HG03439 (cell line): ENCODE results near the gene GID8.

ENCODE experiments used
- ATAC-seq: cut with Tn5 transposase; IDR thresholded peaks from one replicate; pipeline ENCODE4 v1.9.1; 2021; ENCODE audit warnings: mild to moderate bottlenecking, moderate library complexity; ENCODE audit not compliant: unreplicated experiment

Gene GID8

DNA sequence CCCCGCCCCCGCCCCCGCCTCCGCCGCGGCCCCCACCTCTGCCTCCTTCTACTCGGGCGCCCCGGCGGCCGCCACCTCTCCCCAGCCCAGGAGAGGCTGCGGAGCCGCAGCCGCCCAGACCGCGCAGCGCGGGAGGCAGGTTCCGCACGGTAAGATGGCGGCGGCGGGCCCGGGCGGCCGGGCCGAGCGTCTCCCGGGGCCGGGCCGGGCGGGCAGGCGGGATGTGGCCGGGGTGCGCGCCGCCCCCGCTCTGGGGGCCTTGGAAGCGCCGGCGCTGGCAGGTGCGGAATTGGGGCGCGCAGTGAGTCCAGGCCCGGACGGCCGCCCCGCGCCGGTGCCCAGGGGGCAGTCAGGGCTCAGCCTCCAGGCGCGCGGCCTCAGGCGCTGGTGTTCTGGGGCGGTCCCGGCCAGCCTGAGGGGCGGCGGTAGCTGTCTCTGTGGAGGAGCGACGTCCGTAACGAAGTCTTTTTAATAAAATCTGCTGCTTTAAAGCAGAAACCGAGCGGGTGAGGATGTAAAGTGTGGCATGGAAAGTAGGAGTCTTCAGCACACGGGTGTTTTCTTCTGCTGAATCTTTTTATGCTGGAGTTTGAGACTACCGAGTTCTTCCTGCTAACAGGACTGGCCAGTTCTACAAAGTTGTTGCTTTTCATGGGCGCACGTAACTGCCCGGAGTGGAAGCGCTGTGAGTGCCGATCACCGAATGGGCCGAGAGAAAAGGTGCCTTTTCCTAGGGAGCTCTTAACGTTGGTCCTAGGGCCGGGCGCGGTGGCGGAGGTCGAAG lies at the start of gene GID8:
Gene GID8, plus strand, starts transcription at position 43 of the 784 bp plus-strand sequence. CDS start 3,356 bp downstream, outside the sequence.
- peak; percentile 39 for ATAC-seq

DNA sequence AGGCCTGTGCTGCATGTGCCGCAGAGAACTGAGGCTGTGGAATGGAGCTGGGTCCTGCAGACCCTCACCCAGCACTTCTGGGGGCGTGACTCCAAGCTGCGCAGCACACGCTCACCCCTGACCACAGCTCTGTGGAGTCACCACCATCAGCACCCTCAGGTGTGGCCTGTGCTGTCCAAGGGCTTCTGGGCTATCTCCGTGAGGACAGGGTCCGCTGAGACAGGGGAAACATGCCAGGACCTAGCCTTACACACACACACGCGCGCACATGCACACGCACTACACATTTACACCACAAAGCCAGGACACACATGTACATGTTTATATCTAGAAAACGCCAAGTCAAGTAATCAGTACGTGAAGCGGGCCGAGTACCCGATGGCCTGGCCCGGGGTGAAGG lies 49.5 kb upstream of the GID8 start:
- no peak for ATAC-seq

GRCh38 chr20:62888910-62889309 lies 49.0 kb upstream of the GID8 start:
- no peak for ATAC-seq

- ATAC-seq: no peak
Observed at GRCh38 chr20:62889411-62889810, 48.5 kb upstream of the GID8 start.

- no peak for ATAC-seq
Observed at GRCh38 chr20:62889871-62890270, 48.1 kb upstream of the GID8 start.

DNA sequence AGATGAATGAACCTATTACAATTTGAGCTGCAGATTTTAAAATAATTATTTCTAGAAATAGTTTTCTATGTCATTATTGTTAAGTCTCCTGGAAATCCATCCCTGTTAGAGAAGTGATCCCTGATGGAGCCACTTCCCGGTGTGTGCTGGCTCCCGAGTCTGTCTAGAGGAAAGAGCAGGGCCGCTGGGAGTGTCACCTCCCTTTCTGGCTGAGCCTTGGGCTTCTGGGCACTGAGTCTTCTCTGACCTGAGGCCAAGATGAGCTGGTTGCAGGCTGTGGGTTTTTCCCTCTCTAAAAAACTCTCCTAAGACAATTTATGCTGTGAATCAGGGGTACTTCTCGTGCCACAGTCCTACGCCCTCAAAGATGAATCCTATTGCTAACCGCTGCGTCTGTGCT lies 47.5 kb upstream of the GID8 start:
- ATAC-seq: no peak

- no peak for ATAC-seq
Observed at GRCh38 chr20:62891111-62891510, 46.8 kb upstream of the GID8 start.

GRCh38 chr20:62892348-62893304 lies 45.3 kb upstream of the GID8 start:
- ATAC-seq: no peak

DNA sequence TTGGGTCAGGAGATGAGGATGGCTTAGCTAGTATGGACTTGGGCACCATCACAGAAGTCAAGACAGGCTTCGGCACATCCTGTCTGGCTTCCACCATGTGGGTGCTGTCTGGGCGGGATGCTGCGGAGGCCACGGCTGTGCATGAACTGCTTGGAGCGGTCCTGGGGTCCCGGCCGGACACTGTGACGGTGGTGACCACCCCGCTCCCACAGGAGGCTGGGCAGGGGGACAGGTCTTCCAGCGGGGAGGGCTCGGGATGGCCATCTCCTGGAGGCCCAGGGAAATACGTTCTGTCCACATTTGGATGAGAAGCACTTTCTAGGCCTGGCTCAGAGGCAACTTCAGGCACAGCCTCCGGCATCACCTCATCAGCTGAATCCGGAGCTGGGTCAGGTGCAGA lies 44.2 kb upstream of the GID8 start:
- ATAC-seq: no peak

GRCh38 chr20:62894261-62894660 lies 43.7 kb upstream of the GID8 start:
- no peak for ATAC-seq

DNA sequence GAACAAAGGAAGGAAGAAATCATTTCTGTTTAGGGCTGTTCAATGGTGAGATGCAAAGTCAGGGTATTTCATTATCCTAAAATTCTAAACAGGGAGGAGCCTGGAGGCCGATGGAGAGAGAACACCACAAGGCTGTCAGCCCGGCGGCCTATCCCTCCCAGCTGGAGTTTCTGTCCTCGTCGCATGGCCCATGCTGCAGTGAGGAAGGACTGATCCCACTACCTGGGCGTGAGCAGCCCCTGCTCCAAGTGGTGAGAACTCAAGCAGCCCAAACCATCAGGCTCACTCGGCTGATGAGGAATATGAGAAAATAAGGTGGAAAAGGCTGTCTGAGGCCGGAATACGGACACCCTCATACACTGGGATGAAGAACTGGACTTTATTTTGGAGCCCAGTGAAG lies 42.4 kb upstream of the GID8 start:
- no peak for ATAC-seq

GRCh38 chr20:62896526-62896925 lies 41.4 kb upstream of the GID8 start:
- no peak for ATAC-seq

DNA sequence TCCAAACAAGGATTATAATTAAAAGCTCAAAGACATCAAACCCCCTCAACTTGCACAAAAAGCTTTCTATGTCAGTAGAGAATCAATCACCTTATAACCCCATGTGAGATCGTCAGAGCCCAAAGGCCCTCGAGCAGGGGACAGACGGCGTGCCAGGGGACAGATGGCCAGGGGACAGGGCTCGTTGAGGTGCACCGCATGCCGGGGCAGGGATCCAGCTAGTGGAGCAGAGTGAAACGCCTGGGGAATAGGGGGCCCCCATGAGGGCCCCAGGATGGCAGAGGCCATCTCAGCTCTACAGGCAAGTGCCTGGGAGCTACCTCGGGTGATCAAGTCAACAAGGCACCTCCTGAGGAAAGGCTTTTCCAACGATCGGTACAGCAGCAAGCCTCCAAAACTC lies 40.3 kb upstream of the GID8 start:
- ATAC-seq: no peak

DNA sequence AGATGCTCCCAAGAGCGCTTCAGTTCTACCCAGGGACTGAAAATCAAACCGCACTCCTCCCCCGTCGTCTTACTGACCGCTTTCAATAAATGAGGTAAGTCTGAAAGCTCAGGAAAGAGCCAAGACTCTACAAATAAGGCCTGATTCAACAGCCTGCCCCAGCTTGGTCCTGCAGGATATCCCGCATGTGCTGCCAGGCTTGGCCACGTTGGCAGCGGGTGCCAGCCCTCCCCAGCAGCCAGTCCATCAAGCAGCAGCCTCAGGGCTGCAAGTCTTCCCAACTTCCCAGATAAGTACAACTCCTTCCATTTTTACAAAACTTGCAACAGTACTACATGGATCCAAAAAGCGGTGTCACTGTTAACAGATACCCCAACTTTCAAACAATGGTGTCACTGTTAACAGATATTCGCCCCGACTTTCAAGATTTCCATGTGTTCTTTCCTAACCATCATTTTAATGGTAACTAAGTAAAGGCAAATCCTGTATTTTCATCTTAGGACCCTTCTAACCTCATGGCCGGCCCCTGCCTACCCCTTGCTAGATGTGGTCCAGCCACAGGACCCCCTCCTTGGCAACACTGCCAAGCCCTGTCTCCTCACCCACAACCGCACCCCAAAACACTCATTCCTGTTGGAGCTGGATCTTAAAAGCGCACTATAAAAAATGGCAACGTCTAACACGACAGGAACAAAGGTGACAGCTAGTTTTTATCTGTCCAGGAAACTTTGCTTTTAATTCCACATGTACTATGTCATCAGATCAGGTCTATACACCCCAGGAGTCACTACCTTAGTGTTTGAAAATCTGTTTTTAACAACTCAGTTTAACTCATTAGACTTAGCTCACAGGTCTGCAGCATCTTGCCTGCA lies 39.6 kb upstream of the GID8 start:
- no peak for ATAC-seq

DNA sequence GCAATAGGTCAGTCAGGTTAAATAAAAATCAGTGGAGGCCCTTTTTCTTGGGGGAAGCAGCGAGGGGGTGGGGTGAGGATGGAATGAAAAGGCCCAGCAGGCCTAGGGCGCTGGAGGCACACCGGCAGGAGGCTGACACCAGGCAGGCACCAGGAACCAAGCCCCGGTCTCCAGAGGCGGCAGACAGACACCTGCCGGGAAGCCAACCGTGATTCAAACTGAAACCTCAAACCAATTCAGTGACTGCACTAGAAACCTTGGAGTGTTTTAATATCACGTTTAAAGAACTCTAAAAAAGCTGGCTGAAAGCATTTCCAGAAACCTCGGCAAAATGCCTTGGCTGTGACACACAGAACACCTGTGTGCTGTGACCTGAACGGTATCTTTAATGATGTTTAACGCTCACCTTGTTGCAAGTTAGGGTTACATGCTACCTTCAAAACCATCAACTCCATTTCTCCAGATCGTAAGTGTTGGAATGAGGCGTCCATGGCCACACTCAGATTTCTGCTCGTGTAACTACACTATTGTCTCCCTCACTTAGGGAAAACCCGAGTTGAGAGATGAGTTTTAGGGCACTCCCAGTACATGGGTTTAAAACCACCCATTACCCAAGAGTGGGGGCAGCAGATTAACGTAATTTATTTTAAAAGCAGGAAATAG lies 38.8 kb upstream of the GID8 start:
- ATAC-seq: no peak

GRCh38 chr20:62899633-62900051 lies 38.3 kb upstream of the GID8 start:
- no peak for ATAC-seq

DNA sequence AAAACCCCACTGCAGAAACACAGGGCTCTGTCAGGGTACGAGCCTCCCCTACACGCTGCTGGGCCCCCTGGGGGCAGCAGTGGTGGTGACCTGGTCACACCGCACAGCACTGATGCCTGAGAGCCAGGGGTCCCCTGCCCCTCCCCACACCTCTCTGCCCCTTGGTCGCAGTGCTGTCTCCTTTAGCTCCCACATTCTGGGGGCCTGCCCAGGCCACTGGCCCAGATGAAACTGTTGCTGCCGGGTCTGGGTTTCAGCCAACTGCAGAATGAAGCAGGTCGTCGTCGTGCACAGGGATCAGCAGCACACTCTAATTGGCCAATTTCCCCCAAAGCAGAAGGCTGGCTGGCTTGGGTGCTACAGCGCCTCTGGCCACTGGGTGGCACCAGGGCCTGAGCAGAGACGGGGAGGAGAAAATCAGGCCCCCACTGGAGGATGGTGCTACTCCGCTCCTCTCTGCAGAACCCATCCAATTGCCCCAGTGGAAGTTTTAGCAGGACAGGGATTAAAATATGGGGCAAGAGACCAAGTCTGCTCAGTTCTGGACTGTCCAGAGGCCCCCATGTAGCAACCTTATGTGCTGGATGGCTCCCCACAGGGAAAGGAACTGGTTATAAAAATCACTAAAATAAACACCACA lies 37.8 kb upstream of the GID8 start:
- peak; percentile 83 for ATAC-seq

DNA sequence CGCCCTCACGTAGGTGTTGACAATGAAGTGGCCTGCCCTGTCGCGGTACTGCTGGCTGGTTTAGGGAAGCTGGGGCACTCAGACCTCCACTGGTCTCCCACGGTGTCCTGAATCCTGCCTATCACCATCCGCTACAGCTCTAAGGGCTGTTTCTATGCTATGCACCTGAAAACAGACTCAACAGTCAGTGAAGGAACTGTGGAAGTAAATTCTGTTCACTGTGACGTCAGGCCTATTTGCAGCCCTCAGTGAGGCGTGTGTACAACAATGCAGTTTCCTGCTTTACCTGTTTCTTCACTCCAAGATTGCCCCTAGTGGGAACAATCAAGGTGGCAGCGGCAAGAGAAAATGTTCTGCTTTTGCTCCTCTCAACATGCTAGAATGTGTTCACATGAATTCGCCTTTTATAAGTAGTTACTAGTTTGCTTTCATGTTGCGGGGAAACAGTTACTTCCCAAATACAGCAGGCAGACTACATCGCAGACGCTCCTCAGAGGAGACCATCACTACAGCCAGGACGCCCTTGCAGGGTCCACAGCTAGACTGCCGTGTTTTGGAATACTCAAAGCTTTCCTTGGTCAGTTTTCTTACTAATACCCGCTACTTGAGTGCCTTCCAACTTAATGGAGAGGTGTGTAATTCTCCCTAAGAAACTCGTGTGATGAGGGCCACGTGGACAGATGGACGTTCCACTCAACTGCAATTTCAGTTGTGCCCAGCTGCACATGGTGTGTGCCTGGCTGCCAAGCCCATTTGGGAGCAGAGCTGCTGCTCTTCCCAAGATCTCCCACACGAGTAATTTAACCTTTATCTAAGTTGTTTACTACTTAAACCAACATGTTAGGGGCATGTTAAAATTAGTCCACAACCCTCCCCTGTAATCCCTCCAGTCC lies 37.0 kb upstream of the GID8 start:
- no peak for ATAC-seq

DNA sequence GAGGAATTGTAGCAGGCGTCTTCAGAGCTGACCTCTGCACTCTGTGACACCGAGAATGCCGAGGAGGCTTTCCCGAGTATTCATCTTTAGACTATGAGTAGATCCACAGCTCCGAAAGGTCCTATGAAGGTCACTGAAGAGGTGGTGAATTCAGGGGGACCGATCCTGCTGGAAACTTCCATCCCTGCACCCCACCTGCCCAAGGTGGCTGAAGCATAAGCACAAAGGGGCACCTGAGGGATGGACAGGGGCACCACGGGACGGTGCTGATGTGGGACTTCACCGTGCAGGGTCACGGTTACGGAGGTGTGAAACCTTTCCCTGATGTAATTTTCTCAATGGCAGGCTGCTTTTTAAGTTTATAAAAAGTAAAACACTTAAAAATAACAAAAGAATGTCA lies 36.1 kb upstream of the GID8 start:
- no peak for ATAC-seq
